Uterus (tissue), 2 donors: Measurements from ENCODE around the gene ACE2.

Experiments used
- CTCF ChIP-seq, 4 experiments: fragments of 200-600 bp in 2 of 4; fragments of 450-650 bp in 2 of 4; sonication (generic) in 2 of 4; IDR thresholded peaks; one replicate each; pipeline ENCODE4 v1.5.1; 2016 to 2019; ENCODE audit warnings: antibody characterized with exemption in 4 of 4, mild to moderate bottlenecking in 2 of 4, moderate library complexity in 1 of 4
- POLR2A ChIP-seq, 2 donors: fragments of 450-650 bp; IDR thresholded peaks; one replicate each; pipeline ENCODE4 v1.6.1; 2016; ENCODE audit warnings: antibody characterized with exemption in 2 of 2, mild to moderate bottlenecking in 1 of 2, moderate library complexity in 1 of 2

GRCh38 chrX:15570145-15570544 lies 30.6 kb downstream of the ACE2 start:
- TF ChIP-seq POLR2A (IDR thresholded peaks at IDR 0.05) (no peak), CTCF (IDR thresholded peaks at IDR 0.05) (no peak)
